Right atrium auricular region (tissue), 2 donors: ENCODE measurements around the gene TRAPPC3. TPM values are rescaled to one million over a fixed set of nuclear protein-coding genes. Genes with fewer than 3 reads are reported as not detected.

ENCODE experiments used
- DNase-seq: peaks from one replicate; pipeline ENCODE4 v3.0.0-alpha.2; 2019; ENCODE audit warnings: low spot score
- H3K27ac ChIP-seq, 2 donors: fragments of 200-600 bp; sonication (generic); 1 replicate in 1 of 2; 2 replicates in 1 of 2; pipeline ENCODE4 v1.5.1; 2016 to 2019
- H3K27me3 ChIP-seq, 2 donors: fragments of 200-600 bp; sonication (generic); one replicate each; pipeline versions ENCODE4 v1.5.1 to v1.6.0; 2017 to 2019
- H3K36me3 ChIP-seq: fragments of 200-600 bp; sonication (generic); one replicate; pipeline ENCODE4 v1.5.1; 2016
- H3K4me1 ChIP-seq, 2 donors: fragments of 200-600 bp; sonication (generic); one replicate each; pipeline versions ENCODE4 v1.5.1 to v1.6.0; 2017 to 2019
- H3K4me3 ChIP-seq, 2 donors: fragments of 200-600 bp; sonication (generic); 1 replicate in 1 of 2; 2 replicates in 1 of 2; pipeline ENCODE4 v1.5.1; 2017 to 2019; ENCODE audit warnings: mild to moderate bottlenecking in 1 of 2, moderate library complexity in 1 of 2
- H3K9me3 ChIP-seq, 2 donors: fragments of 200-600 bp; sonication (generic); one replicate each; pipeline ENCODE4 v1.5.1; 2019
- total RNA-seq, 2 donors: library from RNA; depleted of rRNA; stranded (reverse); fragments of >200 nt; gene quantifications; one replicate each; pipeline ENCODE4 v1.1.0, GENCODE V29; 2016
- TF ChIP-seq, protein P1 (sequence below), 2 donors: fragments of 200-600 bp; sonication (generic); IDR thresholded peaks; one replicate each; pipeline ENCODE4 v1.5.1; 2019; ENCODE audit warnings: antibody characterized with exemption in 2 of 2

The TRAPPC3 gene
- total RNA-seq, 2 donors from 2014 or later = 62.0 to 81.6 TPM

DNA sequence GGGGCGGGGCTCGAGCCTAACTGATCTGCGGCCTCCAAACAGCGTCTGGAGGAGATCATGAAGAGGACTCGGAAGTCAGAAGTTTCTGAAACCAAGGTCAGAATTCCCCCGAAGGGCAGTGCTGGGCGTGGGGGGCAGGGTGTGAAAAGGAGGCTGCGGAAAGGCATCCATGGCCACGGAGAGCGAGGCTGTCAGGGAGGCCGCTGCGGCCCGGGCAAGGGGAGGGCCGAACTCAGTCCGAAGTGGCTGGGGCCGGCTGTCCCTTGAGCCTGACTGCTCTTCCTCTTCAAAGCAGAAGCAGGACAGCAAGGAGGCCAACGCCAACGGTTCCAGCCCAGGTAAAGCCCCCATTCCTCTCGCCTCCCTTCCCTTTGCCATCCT, 29.9 kb upstream of the TRAPPC3 start:
- Histone ChIP-seq H3K4me1 (peaks cover 0 to 61% of the 10 kb centered on the region in 2 donors), H3K4me3 (peak overlapping the region in 1 of 2 donors; percentile 7), H3K27ac (peak overlapping the region; percentile 88 to 100), H3K27me3 (no peaks in the 10 kb centered on the region), H3K36me3 (peaks cover 71% of the 10 kb centered on the region), H3K9me3 (no peaks in the 10 kb centered on the region)
- DNase-seq = no peak
- TF ChIP-seq, protein P1, sequence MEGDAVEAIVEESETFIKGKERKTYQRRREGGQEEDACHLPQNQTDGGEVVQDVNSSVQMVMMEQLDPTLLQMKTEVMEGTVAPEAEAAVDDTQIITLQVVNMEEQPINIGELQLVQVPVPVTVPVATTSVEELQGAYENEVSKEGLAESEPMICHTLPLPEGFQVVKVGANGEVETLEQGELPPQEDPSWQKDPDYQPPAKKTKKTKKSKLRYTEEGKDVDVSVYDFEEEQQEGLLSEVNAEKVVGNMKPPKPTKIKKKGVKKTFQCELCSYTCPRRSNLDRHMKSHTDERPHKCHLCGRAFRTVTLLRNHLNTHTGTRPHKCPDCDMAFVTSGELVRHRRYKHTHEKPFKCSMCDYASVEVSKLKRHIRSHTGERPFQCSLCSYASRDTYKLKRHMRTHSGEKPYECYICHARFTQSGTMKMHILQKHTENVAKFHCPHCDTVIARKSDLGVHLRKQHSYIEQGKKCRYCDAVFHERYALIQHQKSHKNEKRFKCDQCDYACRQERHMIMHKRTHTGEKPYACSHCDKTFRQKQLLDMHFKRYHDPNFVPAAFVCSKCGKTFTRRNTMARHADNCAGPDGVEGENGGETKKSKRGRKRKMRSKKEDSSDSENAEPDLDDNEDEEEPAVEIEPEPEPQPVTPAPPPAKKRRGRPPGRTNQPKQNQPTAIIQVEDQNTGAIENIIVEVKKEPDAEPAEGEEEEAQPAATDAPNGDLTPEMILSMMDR (IDR thresholded peaks at IDR 0.05) = no peak

DNA sequence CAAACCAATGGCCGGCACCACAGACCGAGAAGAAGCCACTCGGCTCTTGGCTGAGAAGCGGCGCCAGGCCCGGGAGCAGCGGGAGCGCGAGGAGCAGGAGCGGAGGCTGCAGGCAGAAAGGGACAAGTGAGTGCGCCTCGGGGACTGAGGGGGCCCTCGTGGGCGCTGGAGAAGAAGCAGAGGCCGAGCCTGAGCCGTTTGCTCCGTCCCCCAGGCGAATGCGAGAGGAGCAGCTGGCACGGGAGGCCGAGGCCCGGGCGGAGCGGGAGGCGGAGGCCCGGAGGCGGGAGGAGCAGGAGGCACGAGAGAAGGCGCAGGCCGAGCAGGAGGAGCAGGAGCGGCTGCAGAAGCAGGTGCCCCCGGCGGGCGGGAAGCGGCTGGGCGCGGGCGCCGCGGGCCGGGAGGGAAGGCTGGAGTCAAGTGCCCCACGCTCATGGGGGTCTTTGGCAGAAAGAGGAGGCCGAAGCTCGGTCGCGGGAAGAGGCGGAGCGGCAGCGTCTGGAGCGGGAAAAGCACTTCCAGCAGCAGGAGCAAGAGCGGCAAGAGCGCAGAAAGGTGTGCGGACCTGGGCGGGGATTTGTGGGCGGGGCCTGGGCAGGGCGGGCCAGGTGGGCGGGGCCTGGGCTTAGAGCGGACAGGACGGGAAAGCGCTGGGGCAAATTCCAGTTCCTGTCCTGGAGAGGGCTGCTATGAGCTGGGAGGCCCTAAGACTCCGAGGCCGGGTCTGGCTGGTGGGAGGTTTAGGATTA, 29.4 kb upstream of the TRAPPC3 start:
- Histone ChIP-seq H3K4me3 (peak overlapping the region in 1 of 2 donors; percentile 7), H3K27me3 (no peaks in the 10 kb centered on the region), H3K9me3 (no peaks in the 10 kb centered on the region), H3K27ac (peak overlapping the region; percentile 88 to 100), H3K4me1 (peaks cover 0 to 66% of the 10 kb centered on the region in 2 donors), H3K36me3 (peaks cover 77% of the 10 kb centered on the region)
- TF ChIP-seq, protein P1 (IDR thresholded peaks at IDR 0.05) = no peak
- DNase-seq = no peak

DNA sequence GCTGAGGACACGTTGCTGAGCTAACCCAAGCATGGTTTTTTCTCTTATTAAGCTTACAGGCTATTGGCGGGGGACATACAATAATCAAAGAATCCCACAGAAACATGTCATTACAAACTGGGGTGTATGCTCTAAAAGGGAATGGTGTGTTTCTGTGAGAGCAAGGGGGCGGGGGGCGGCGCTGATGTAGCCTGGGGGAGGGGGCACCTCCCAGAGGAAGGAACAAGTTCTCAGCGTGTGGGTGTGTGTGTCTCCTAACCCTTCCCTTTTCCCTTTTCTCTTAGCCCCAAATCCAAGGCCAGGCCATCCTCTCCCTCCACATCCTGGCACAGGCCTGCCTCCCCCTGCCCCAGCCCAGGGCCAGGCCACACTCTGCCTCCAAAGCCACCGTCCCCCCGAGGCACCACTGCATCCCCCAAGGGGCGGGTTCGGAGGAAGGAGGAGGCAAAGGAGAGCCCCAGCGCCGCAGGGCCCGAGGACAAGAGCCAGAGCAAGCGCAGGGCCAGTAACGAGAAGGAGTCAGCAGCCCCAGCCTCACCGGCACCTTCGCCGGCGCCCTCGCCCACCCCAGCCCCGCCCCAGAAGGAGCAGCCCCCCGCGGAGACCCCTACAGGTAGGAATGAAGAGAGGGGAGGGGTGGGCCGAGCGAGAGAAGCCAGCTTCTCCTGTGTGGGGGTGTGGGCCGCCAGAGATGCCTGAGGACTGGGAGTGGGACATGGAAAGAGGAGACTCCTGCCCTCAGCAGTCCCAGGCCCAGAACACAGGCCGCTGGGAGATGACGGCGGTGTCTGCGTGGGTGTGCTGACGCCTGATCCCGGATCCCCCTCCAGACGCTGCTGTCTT, 28.5 kb upstream of the TRAPPC3 start:
- Histone ChIP-seq H3K27me3 (no peaks in the 10 kb centered on the region), H3K36me3 (peaks cover 85% of the 10 kb centered on the region), H3K27ac (peak overlapping the region; percentile 88 to 100), H3K9me3 (no peaks in the 10 kb centered on the region), H3K4me3 (no peak overlapping the region), H3K4me1 (peaks cover 0 to 67% of the 10 kb centered on the region in 2 donors)
- DNase-seq = no peak
- TF ChIP-seq, protein P1 (IDR thresholded peaks at IDR 0.05) = no peak

GRCh38 chr1:36176106-36176949, 27.0 kb upstream of the TRAPPC3 start:
- no peaks in the 10 kb centered on the region for H3K27me3 ChIP-seq
- peaks cover 0 to 76% of the 10 kb centered on the region in 2 donors for H3K4me1 ChIP-seq
- H3K27ac ChIP-seq = peak overlapping the region; percentile 88 to 100
- TF ChIP-seq, protein P1 (IDR thresholded peaks at IDR 0.05) = peak; percentile 21 to 56
- H3K4me3 ChIP-seq = peak overlapping the region in 1 of 2 donors; percentile 4
- peaks cover 100% of the 10 kb centered on the region for H3K36me3 ChIP-seq
- no peak for DNase-seq
- H3K9me3 ChIP-seq = no peaks in the 10 kb centered on the region
